Activated CD8-positive, alpha-beta memory T cell treated with anti-CD3 and anti-CD28 coated beads, Interleukin-2, amount 50 U/mL, for 24 hours (primary cell): ENCODE data around the gene GFI1B.
"Not testable (repeated sequence)": the region's sequence is repeated elsewhere in the genome, so short reads cannot be mapped to it uniquely, and the experiment has no call there.

Experiments used
- DNase-seq: peaks from one replicate; pipeline ENCODE4 v3.0.0-alpha.2; 2020; ENCODE audit errors: extremely low read depth

Gene GFI1B

GRCh38 chr9:132967908-132968307 is 10.6 kb upstream of the GFI1B start:
- not testable (repeated sequence) for DNase-seq

DNA sequence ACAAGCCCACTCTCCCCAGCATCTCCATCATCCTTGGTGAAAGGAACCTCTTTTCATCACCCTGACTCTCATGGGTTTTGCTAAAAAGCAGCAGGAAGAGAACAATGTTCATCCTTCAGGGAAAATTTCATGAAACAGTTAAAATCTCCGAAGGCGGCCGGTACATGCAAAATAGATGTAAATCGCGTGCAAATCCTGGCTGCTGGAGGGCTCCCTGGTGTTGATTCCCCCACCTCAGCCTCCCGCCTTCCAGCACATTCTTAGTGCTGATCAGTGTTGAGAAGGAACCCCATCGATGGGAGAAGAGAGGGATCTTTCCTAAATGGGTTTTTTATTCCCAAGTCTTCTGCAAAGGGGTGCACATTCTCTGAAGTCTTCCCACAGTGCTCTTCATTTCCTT is 8.7 kb upstream of the GFI1B start:
- DNase-seq, result no peak

DNA sequence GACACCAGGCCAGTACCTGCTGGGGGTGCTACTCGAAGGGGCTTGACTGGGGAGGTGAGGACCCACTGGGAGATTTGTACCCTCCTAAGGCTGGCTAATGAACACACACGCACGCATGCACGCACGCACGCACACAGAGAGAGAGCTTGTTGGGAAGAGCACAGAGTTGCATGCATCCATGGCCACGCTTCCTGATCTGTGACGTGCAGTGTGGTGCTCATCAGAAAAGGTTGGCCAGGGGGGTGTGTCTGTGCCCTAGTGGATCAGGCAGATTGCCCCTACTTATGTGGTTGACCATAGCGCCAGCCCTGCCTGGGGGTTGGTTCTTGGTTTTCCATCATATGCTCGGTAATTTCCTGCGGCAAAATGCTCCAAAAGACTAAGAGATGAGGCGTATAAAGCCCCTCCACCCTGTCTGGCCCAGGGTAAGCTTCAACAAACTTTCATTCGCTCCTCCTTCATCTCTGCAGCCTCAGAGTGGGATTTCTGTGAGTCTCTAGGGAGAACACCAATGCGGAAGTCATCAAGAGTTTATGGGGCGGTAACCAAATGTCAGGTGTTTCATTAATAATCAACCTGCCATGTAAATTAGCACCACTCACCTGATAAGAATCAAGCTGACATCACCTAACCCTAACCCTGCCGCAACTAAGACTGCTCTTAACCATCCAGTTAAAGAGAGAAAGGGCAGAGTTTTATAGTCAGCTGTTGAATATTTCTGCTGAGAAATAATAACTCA is 8.0 kb upstream of the GFI1B start:
- no peak for DNase-seq

- no peak for DNase-seq
Observed at GRCh38 chr9:132973166-132973565, 5.3 kb upstream of the GFI1B start.

GRCh38 chr9:132973713-132974112 is 4.8 kb upstream of the GFI1B start:
- DNase-seq, result no peak

- DNase-seq, result no peak
Observed at GRCh38 chr9:132975961-132976360, 2.5 kb upstream of the GFI1B start.

- no peak for DNase-seq
Observed at GRCh38 chr9:132976571-132976970, 1.9 kb upstream of the GFI1B start.

GRCh38 chr9:132978112-132978450 is 413 bp upstream of the GFI1B start:
- no peak for DNase-seq

- no peak for DNase-seq
Observed at GRCh38 chr9:132980157-132980556, 1.7 kb downstream of the GFI1B start.

GRCh38 chr9:132982458-132982857 is 4.0 kb downstream of the GFI1B start:
- DNase-seq, result no peak

DNA sequence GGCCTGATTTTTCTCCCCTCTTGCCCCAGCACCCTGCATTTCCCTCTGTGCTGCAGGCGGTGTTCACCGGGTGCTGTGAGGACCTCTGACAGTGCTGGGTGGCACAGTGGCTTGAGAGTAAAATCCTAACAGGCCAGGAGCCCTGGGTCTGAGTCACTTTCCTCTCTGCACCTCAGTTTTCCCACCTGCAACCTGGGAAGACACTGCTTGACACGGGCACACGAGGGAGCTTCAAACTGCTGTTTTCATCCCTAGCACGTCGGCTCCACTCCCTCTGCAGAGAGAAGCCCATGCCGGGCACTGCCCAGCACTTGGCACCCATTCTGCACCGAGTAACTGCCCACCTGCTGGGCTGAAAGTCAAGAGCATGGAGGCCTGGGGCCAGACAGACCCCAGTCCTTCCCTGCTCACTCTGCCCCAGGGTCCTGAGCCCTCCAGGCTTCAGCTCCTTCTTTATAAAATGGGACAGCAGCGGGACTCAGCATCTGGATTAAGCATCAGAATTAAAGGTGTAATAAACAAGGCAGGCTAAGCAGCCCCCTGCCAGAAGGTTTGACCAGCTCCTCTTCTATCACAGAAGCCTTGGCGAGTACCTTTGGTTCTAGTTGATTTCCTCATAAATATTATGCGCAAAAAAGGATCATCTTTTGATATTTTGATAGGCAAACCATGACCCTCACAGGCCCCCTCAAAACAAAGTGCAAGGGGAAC is 5.2 kb downstream of the GFI1B start:
- no peak for DNase-seq

DNA sequence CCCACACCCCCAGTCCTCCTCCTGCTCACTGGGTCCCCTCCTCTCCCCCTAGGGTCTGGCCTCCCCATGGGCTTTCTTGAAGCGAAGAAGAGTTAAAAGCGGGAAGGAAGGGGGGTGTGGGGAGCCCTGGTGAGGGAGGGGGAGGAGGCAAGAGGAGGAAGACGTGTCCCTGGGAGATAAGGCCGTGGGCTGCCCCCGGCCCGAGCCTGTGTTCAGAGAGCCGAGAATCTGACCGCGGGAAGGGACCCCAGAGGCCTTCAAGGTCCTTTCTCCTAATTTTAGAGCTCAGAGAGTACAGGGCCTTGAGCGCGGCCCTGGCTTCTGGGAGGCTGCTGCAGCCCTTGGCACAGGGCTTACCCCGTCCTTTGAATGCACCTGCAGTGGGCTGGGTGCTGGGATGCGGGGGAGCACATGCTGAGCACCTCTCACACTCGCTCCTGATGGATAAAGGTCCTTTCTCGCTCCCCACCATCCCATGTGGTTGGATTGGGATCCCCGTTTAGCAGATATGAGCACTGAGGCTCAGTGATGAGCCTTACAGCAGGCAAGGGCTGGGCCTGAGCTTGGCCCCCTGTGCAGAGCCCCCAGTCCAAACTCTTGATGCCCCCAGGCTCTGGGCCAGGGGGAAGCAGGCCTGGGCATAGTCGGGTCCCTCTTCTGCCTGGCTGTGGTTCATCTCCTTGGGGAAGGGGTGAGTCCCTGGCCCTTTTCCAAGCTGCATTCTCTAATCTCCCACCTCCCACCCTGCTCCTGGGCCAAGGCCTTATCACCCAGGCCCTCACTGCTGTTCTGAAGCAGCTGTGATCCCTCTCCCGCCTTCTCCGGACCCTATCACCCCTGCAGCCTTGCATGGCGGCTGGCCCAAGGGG is 5.9 kb downstream of the GFI1B start:
- DNase-seq, result no peak

DNA sequence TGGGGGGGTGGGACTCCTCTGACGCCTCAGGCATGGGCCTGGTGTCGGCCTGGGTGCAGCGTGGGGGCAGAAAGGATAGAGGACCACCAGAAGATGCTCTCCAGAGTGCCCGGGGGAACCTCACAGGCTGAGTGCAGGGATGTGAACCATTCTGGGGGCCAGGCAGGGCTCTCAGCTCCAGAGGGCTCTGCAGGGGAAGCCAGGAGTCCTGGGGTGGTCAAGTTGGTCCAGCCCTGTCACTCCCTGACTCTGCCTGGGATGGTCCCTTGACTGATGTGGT is 6.5 kb downstream of the GFI1B start:
- no peak for DNase-seq

GRCh38 chr9:132985489-132985888 is 7.0 kb downstream of the GFI1B start:
- DNase-seq, result no peak

DNA sequence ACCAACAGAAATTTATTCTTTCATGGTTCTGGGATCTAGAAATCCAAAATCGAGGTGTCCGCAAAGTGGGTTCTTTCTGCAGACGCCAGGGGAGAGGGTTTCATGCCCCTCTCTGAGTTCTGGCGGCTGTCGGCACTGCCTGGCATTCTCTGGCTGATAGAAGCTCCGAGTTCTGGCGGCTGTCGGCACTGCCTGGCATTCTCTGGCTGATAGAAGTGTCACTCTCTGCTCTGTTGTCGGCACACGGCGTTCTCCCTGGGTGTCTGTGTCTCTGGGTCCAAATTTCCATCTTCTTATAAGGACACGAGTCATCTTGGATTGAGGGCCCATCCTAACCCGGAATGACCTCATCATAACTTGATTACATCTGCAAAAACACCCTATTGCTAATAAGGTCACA is 7.6 kb downstream of the GFI1B start:
- DNase-seq, result no peak

- DNase-seq, result no peak
Observed at GRCh38 chr9:132986640-132987620, 8.4 kb downstream of the GFI1B start.

DNA sequence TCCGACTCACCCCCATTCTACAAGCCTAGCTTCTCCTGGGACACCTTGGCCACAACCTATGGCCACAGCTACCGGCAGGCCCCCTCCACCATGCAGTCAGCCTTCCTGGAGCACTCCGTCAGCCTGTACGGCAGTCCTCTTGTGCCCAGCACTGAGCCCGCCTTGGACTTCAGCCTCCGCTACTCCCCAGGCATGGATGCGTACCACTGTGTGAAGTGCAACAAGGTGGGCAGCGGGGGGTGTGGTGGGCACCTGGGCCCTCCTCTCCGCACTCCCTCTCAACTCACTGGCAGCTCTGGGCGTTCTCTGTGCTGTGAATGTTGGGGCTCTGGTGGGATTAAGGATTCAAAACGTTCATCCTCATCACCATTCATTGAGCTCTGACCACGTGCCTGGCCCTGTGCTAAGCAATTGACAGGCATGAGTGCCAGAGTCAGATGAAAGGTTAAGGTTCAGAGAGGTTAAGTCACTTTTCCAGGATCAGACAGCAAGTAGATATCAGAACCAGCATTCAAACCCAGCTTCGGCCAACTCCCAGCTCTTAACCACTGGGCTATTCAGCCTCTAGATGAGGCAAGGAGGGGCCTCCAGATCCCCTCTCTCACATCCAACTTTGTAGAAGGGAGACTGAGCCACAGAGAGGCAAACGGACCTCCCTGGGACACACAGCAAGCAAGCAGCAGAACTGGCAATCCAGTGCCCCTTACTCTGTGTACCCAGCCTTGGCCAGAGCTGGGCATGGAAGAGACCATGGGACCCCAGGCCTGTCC is 9.9 kb downstream of the GFI1B start:
- DNase-seq, result no peak

- DNase-seq, result no peak
Observed at GRCh38 chr9:132989014-132989310, 10.5 kb downstream of the GFI1B start.

- no peak for DNase-seq
Observed at GRCh38 chr9:132989414-132989996, 11.0 kb downstream of the GFI1B start.

- DNase-seq, result not testable (repeated sequence)
Observed at GRCh38 chr9:132989998-132990557, 11.6 kb downstream of the GFI1B start.
